NCI-H82 treated with DMSO at 0.1 percent for 48 hours (cell line): Measurements from ENCODE around the gene IL17B.

Source experiments
- DNase-seq: peaks from one replicate; lab custom pipeline; 2025; ENCODE audit not compliant: unreplicated experiment; lab: John Stamatoyannopoulos, UW

IL17B gene

GRCh38 chr5:149415066-149415967 is 36.2 kb upstream of the IL17B start:
- no peak for DNase-seq

- DNase-seq: no peak
Measured at GRCh38 chr5:149414405-149415065, 35.4 kb upstream of the IL17B start.

DNA sequence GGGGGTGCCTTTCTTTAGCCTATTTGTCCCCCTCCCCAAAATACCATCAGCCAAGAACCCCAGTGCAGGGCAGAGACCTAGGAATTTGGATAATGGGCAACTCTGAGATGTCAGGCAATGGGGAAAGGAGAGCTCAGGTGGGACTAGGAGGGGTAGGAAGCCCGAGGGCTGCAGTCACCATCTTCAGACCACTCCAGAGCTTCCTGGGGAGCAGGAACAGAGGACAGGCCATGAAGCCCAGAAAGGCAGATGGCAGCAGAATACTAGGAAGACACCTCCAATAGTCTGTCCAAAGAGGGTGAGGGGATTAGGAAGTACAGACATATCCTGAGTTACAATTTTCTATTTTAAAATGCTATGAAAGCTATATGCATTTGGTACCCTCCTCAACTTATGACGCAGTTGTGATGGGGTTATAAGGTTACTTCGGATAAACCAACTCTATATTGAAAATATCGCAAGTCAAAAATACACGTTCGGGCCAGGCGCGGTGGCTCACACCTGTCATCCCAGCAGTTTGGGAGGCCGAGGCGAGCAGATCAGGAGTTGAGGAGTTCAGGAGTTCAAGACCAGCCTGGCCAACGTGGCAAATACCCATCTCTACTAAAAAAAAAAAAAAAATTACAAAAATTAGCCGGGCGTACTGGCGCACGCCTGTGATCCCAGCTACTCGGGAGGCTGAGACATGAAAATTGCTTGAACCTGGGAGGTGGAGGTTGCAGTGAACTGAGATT is 34.6 kb upstream of the IL17B start:
- DNase-seq: no peak

- no peak for DNase-seq
Measured at GRCh38 chr5:149412783-149413476, 33.8 kb upstream of the IL17B start.

DNA sequence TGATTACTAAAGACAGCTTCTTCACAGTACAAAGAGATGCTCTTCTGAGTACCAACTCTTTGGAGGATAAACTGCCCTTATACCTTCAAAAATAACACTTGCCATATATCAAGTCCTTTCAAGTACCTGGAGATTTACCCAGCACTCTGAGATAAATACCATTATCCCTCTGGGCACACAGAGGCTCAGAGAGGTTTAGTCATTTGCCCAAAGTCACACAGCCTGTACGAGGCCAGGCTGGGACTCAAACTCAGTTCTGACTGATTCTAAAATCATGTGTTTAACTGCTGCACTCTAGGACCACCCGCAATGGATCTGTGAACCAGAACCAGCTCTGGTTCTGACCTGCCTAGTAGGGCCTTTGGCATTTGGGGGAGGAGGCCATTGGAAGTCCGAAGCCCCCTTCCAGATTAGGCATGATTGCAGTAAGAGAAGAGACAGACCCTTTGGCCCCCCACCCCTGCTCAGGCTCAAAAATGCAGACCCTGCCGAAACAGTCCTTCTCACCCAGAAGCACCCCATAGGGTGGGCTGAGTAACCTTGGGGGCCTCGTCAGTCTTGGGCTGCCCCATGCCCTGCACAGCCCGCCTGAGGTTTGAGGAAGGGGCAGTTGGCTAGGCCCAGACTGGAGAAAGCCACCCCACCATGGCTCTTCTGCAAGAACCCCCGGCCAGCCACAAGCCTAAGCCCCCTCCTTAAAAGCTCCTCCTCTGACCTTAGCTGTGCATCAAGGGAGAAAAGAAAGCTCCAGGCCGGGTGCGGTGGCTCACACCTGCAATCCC is 32.8 kb upstream of the IL17B start:
- no peak for DNase-seq

- DNase-seq: no peak
Measured at GRCh38 chr5:149410721-149411432, 31.8 kb upstream of the IL17B start.

- DNase-seq: no peak
Measured at GRCh38 chr5:149410071-149410470, 31.0 kb upstream of the IL17B start.

DNA sequence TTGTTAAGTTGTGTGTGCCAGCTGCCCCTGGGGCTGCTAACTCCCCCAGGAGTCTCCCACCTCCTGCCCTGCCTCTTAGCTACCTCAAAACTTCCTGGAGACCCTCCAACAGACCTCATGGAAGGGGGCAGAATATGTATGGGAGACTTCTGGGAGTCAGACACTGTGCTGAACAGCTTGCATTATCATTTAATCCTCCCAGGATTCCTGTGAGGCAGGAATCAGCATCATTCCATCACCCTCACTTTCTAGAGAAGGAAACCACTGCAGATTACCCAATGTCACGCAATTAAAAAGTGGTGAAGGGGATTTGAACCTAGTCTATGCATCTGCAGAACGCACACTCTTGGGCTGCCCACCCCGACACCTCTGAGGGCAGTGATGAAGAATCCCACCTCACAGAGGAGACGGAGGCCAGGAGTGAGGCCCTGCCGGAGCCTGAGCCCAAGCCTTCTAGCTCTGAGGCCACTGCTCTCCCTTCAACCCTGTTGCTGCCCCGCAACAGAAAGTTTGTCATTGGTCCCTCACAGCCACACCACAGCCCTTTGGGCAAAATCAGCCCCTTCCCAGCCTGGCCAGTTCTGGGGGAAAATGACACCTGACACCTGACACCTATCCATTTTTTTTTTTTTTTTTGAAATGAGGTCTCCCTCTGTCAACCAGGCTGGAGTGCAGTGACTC is 30.3 kb upstream of the IL17B start:
- no peak for DNase-seq

- no peak for DNase-seq
Measured at GRCh38 chr5:149408252-149409099, 29.4 kb upstream of the IL17B start.

DNA sequence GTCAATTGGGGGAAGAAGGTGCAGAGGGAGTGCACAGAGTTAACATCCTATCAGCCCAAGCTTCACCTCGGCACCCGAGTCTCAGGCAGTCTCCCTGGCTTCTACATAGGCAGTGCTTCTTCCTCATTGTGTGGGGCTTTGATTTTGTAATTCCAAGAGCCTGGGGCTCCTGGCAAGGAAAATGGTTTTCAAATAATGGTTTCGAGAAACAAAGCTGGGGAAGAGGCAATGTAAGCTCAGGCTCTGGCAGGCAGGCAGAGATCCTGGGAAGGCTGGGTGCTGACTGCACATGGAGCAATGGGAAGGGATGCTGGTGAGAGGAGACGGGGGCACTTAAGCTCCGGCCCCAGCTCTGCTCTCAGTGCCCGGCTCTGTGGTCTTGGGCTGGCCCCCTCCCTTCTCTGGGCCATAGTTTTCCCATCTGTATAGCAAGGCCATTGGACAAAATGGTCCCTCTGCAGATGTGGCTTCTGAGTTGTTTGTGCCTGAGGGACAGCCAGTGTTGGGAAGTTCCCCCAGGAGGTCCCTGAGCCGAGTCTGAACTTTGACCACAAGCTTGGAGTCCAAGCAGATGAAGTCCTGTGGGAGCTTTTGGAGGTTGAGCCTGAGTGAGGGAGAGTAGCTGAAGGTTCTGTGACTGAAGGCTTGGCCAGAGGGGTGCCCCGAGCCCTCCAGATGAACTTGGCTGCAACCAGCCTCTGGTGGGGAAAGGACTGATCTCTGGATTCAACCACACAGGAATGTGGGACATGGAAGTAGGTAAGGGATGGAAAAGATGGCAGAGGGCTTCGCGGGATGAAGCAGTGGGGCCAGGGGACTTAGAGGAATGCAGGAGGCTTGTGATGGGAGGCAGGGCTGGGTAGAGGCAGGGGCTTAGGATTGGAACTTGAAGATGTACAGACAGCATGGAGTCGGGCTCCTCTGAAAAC is 28.5 kb upstream of the IL17B start:
- no peak for DNase-seq

DNA sequence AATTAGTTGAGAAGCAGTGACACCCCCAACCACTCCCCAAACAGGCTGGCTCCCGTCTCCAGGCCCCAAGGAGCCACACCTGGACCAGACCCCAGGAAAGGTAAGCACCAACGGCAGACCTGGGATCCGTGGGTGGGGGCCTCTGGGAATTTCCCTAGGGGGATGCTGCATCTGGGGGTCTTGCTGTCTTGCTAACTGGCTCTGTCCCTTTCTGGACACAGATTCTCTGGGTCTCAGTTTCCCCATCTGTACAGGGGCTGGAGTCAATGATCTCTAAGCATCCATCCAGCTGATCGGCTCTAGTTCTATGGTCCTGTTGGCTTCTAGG is 27.9 kb upstream of the IL17B start:
- no peak for DNase-seq

DNA sequence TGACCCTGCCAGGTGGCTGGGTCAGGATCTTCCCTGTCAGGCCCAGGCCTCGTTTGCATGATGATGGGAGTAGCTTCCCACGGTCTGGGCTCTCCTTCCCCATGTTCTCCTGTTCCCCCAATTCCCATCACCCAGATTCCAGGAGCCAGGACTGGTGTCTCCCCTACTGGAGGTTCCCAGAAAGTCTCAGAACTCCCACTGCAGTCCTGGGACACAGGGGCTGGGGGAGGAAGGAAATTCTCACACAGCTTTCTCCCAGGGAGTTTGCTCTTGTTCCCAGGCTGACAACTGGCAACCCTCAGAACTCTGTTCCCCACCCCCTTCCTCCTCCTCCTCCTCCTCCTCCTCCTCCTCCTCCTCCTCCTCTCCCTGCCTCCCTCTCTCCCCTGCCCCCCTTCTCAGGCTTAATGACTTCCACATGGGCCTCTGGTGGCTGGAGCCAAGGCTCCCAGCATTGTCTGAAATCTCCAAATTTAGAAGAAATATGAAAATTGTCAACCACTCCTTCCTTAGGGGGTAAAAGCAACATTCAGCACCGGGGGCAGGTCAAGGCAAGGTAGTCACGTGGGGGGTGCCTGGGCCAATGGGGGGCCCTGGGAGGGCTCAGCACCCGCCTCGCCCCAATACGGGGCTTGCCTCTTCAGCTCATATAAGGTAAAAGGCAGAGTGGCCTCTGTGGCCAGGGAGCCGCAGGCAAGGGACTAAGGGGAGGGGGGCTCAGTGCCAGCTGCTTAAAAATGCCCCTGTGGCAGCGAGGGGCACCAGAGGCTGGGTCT is 27.3 kb upstream of the IL17B start:
- DNase-seq: no peak

DNA sequence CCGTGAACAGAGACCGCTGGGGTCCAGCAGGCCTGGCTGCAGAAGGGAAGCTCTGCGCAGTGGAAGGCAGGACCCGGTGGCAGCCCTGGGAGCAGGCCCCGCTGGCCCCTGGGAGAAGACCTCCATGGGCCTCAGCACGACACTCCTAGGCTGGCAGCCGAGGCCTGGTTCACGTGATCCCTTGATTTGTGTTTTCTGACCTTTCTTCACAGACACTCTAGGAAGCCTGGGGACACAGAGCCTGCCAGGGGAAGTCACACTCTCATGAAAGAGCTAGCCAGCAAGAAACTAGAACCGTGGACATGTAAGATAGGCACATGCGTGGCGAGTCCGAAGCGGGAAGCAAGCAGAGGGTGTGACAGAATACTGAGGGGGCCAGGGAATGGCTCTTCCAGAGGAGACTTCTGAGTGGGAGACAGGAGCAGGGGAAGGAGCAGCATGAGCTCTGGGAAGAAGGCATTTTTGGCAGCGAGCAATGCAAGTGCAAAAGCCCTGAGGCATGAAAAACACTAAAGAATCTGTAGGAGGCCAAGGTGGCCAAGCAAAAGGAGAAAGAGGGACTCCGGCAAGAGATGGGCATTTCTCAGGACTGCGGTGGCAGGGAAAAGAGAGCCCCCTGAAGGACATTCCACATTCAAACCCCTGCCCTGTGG is 26.6 kb upstream of the IL17B start:
- DNase-seq: no peak

DNA sequence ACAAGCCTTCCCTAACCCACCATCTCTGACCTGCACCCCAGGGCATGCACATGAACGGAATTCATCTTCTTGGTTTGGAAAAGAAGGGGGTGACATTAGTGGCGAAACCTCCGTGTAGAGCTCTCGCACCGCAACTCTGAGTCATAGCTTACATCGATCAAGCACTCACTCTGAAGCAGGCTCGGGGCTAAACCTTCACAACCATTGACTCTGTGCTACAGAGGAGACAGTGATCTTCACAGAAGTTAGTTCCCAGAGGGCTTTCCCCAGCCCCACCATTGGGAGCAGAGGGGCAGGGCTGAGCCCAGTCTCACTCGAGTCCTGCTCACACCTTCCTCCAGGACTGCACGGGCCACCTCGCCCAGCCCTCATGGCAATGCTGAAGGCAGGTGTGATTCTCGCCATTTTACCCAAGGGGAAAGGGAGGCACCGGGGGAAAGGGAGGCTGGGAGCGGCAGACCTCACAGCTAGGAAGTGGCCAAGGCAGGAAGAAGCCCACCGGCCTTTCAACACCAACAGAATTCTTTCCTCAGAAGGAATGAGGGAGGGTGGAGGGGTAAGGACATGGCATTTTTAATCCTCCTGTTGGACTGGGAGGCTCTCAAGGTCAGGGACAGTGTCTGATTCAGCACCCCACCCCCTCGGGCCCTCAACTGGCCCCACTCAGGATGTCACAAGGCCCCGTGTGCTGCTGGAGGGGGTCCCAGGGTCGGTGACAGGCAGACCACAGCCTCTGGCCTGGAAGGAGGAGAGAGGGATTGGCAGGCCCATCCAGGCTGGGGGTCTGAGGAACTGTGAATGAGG is 25.9 kb upstream of the IL17B start:
- DNase-seq: no peak
